Activated CD8-positive, alpha-beta memory T cell treated with anti-CD3 and anti-CD28 coated beads, Interleukin-2, amount 50 U/mL, for 1 hour (primary cell): ENCODE results near the gene KANK2.

Experiments
- DNase-seq: peaks from one replicate; pipeline ENCODE4 v3.0.0-alpha.2; 2020; ENCODE audit errors: extremely low read depth

The KANK2 gene

DNA sequence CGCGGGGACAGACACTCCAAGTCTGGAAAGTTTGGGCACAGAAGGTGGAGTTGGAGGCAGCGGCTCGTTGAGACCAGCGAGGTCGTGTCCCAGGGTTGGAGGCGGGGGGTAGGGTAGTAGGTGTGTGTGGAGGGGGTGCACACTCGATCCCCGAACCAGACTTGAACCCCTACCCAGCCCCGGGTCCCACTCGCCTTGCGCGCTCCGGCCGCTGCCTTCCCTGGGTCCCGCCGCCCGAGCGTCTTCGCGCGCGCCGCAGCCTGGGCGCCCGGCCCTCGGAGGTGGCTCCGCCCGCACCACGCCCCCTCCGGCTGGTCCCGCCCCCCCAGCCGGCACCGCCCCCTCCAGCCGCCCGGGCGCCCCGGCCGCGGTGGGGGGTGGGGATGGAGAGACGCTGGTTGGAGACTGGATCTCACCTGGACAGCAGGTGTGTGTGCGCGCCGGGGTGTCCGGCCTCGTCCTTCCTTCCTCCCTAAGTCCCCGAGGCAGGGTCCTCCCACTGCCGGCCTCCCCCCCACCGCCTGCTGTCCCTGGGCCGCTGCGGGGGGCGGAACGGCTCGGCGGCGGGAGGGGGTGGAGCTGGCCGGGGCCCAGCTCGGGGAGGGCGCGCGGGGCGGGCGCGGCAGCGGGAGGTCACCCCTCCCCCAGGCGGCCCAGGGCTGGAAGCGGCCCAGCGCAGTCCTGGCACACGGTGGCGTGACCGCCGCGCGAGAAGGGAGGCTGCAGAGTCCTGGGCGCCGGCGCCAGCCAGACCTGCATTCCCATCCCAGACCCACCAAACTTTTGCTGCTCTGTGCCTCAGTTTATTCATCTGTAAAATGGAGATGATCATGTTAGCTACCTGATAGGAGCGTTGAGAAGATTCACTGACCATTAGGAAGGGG, at the start of gene KANK2:
Gene KANK2, minus strand, starts transcription at position 255 of the 884 bp plus-strand sequence. CDS start 3,034 bp downstream, outside the sequence.
- DNase-seq: no peak

DNA sequence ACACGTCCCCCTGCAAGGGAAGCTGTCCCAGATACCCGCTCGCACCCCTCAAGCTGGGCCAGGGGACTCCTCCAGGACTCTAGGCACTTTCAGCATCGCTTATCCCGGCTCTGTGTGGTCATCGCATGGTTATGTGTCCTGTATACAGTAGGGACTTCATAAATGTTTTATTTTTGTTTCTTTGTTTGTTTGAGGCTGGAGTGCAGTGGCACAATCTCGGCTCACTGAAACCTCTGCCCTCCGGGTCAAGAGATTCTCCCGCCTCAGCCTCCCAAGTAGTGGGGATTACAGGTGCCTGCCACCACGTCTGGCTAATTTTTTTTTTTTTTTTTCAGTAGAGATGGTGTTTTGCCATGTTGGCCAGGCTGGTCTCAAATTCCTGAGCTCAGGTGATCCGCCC, 49.6 kb upstream of the KANK2 start:
- DNase-seq: no peak

GRCh38 chr19:11244846-11245589, 47.7 kb upstream of the KANK2 start:
- no peak for DNase-seq

- no peak for DNase-seq
These were observed 46.4 kb upstream of the KANK2 start for GRCh38 chr19:11243798-11244169.

DNA sequence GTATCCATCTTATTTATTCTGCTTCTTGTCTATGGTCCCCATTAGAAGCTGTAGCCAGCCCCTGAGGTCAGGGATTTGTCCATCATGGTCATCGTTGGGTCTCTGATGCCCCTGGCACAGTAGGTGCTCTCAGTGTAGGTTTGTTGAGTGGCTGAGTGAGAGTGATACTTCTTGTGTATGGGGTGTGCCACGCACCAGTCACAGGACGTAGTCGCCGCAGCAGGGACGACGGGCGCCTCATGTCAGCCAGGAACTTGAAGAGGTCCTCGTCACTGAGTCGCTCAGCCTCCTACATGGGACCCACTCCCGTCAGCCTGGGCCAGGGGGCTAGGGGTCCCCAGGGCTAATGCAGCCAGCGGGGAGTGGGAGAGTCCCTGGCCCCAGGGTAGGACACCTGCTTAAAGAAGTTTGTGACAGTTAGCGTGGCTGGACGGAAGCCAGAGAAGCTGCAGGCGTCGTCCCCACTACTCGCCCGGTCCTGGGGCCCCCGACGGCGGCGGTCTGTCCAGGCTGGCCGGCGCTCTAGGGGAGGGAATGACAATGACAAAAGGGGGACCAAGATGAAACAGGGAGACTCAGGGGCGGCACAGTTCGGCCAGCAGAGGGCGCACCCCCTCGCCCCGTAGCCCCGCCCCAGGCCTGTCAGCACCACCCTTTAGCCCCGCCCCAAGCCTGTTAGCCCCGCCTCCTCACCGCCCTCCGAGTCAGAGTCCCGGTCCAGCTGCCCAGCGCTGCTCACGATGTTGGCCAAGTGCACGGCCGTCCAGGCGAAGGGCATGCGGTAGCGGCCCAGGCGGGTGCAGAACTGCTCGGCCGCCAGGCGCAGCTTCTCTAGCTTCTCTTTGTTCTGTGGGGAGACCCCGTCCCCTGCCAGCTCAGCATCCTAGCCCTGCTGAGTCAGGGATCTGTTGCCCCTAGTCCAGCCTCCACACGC, 45.8 kb upstream of the KANK2 start:
- DNase-seq: peak; percentile 31

GRCh38 chr19:11242025-11242424, 44.7 kb upstream of the KANK2 start:
- DNase-seq: no peak

DNA sequence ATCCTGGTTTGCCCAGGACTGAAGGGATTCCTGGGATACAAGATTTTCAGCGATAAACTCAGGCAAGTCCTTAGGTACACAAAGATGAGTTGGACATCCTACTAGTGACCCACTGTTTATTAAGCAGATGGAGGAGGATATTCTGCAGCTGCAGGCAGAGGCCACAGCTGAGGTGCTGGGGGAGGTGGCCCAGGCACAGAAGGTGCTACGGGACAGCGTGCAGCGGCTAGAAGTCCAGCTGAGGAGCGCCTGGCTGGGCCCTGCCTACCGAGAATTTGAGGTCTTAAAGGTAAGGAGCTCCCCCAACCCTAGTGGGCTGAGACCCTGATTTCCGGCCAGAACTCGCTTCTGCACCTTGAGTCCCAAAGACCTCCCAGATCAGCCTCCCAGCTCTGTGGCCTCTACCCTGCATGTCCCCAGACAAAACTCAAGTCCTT, 42.7 kb upstream of the KANK2 start:
- DNase-seq: no peak

DNA sequence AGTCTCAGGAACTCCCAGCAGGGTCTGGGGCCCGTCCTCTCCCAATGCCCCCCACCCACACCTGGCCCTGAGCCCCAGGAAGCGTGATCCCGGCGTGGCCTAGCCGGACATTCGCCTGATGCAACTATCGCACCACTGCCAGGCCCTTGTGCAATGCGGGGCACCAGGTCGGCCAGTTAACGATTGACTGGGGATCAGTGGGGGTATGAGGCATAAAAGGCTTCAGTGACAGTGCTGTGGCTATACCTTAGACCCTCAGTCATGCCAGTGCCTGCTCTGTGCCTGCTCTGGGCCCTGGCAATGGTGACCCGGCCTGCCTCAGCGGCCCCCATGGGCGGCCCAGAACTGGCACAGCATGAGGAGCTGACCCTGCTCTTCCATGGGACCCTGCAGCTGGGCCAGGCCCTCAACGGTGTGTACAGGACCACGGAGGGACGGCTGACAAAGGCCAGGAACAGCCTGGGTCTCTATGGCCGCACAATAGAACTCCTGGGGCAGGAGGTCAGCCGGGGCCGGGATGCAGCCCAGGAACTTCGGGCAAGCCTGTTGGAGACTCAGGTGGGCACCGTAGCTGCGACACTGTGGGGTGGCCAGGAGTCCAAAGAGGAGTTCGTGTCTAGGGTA, 42.1 kb upstream of the KANK2 start, which contains the start of gene ANGPTL8:
Gene ANGPTL8, plus strand, starts transcription at position 243 of the 624 bp plus-strand sequence. Its CDS starts 19 bp downstream, at position 262.
- DNase-seq: no peak

GRCh38 chr19:11238781-11239376, 41.5 kb upstream of the KANK2 start:
- no peak for DNase-seq

- no peak for DNase-seq
These were observed 40.7 kb upstream of the KANK2 start for GRCh38 chr19:11238041-11238440.

GRCh38 chr19:11237321-11237720, 40.0 kb upstream of the KANK2 start:
- no peak for DNase-seq

GRCh38 chr19:11236324-11237301, 39.3 kb upstream of the KANK2 start:
- no peak for DNase-seq

GRCh38 chr19:11234486-11235075, 37.2 kb upstream of the KANK2 start:
- DNase-seq: no peak

DNA sequence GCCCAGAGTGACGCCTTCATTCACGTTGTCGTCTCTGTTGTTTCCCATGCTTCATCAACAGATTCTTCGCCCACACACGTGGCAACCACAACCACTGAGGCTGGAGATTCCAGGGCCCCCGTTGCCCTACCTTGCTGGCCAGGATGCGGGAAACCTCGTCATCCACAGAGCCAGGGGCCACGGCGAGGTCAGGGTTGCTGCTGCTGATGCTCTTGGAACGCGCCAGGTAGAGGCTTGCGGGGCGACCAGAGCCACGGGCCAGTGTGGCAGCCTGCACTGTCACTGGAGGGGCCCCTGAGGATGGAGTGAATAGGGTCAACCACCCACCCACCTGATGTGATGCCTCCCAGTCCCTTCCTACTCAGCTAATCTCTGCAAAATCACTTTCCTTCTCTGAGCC, 35.7 kb upstream of the KANK2 start:
- no peak for DNase-seq

GRCh38 chr19:11232555-11232954, 35.2 kb upstream of the KANK2 start:
- no peak for DNase-seq

DNA sequence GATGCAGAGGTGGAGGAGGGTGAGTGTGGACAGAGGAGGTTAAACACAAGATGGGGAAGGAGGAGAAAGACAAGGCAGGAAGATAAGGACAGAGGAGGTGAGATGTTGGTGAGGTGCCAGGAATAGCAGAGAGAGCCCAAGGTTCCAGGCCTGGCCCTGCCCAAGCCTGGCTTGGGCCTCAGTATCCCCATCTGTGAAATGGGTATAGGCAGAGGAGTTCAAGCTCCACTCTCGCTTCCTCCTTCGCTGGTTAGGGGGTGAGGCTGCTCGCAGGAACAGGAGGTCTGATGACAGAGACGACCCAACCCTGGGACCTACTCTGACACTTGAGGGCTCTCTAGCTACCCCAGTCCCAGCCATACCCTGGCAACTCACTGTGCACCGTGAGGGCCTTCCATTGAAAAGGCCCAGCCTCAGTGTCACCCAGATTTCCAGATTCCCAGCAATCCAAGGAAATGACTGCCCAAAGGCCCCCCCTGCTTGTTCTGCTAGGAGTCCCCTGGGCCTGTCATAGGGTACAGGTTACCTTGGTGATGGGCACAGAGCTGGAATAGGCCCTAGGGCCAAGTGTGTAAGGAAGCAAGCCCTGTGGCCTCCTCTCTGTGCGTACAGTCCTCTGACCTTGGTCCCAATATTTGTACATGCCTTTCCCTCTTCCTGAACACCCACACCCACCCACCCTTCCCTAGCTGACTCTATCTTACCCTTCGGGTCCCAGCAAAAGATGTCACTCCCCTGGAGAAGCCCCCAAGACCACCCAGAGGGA, 33.5 kb upstream of the KANK2 start:
- DNase-seq: no peak

DNA sequence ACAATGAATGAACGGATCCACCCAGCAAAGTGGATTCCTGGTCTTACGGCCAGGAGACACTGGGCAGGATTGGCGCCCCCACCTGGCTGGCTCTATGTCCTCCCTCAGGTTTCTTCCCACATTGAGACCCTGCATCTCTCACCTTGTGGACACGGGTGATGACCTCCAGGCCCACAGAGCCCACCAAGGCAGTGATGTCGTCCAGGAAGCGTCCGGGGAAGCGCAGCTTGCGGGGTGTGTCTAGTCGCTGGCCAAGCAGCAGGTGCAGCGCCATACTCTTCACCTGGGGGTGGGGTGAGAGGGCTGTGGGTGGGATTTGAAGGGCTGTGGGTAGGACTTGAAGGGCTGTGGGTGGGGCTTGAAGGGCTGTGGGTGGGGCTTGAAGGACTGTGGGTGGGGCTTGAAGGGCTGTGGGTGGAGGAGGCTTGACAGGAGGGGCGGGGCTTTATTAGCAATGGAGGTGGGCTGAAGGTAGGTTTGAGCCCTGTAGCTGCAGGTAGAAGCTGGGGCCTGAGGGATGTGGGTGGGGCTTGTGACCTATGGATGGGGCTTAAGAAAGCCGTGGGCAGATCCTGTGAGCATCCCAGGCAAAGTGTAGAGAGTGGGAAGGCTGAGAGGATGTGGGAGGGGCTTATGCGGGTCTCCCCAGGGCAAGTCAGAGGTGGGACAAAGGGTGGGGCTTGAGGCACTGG, 30.0 kb upstream of the KANK2 start:
- DNase-seq: no peak

DNA sequence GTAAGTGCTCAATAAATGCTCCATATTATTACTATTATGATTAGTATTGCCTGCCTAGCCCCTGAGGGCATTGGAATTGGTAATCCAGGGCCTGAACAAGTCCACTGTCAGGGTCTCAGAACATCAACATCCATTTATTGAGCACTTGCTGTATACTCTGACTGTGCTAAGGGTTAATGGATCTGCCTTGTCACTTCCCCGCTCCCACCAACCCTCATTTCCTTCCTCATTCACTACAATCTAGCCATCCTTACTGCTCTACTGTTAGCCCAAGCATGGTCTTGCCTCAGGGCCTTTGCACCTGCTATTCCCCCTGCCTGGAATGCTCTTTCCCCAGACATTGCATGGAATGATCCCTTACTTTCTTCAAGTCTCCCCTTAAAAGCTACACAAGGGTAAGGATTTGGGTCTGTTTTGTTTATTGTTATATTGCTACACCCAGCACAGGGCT, 29.4 kb upstream of the KANK2 start:
- DNase-seq: no peak
